Loucy (cell line): ENCODE data around the gene ABHD13.
"Not testable (repeated sequence)": the region's sequence is repeated elsewhere in the genome, so short reads cannot be mapped to it uniquely, and the experiment has no call there.

Experiments
- H2AFZ ChIP-seq: fragments of 200-600 bp; sonication (generic); 2 replicates; pipeline ENCODE4 v1.6.0; 2016; ENCODE audit warnings: antibody characterized with exemption, mild to moderate bottlenecking, low read length, moderate library complexity
- H3F3A ChIP-seq: fragments of 200-600 bp; 2 replicates; pipeline ENCODE4 v1.6.0; 2016; ENCODE audit warnings: antibody characterized with exemption, low read depth, mild to moderate bottlenecking
- H3K27me3 ChIP-seq: fragments of 200-600 bp; sonication (generic); 2 replicates; pipeline ENCODE4 v1.6.1; 2014; ENCODE audit warnings: low read length, mild to moderate bottlenecking; ENCODE audit not compliant: insufficient read depth, poor library complexity, severe bottlenecking
- H3K36me3 ChIP-seq: fragments of 200-600 bp; sonication (generic); 2 replicates; pipeline ENCODE4 v1.6.1; 2016; ENCODE audit warnings: low read length; ENCODE audit not compliant: insufficient read depth
- H3K4me1 ChIP-seq: fragments of 200-600 bp; sonication (generic); 2 replicates; pipeline ENCODE4 v1.5.1; 2014; ENCODE audit warnings: low read length, mild to moderate bottlenecking; ENCODE audit not compliant: insufficient read depth, poor library complexity, severe bottlenecking
- H3K4me2 ChIP-seq: fragments of 200-600 bp; sonication (generic); 2 replicates; pipeline ENCODE4 v1.6.0; 2014; ENCODE audit warnings: antibody characterized with exemption, low read length, low read depth, mild to moderate bottlenecking; ENCODE audit not compliant: poor library complexity, severe bottlenecking
- H3K4me3 ChIP-seq: fragments of 200-600 bp; sonication (generic); 2 replicates; pipeline ENCODE4 v1.5.1; 2014; ENCODE audit warnings: low read length, mild to moderate bottlenecking, mixed read lengths; ENCODE audit not compliant: poor library complexity, severe bottlenecking
- H3K79me2 ChIP-seq: fragments of 200-600 bp; sonication (generic); 2 replicates; pipeline ENCODE4 v1.6.1; 2014; ENCODE audit warnings: low read length; ENCODE audit not compliant: insufficient read depth
- H3K9ac ChIP-seq: fragments of 200-600 bp; sonication (generic); 2 replicates; pipeline ENCODE4 v1.6.0; 2014; ENCODE audit warnings: mild to moderate bottlenecking, low read depth, low read length, moderate library complexity; ENCODE audit not compliant: poor library complexity, severe bottlenecking
- H3K9me2 ChIP-seq: fragments of 200-600 bp; sonication (generic); replicated peaks from 2 replicates; pipeline ENCODE4 v1.6.1; 2016; ENCODE audit warnings: low read depth, low read length, mixed read lengths
- H3K9me3 ChIP-seq: fragments of 200-600 bp; sonication (generic); 2 replicates; pipeline ENCODE4 v1.6.1; 2014; ENCODE audit warnings: mild to moderate bottlenecking, antibody characterized with exemption, low read length, low read depth; ENCODE audit not compliant: insufficient read depth
- H4K20me1 ChIP-seq: fragments of 200-600 bp; sonication (generic); 2 replicates; pipeline ENCODE4 v1.6.0; 2014; ENCODE audit warnings: antibody characterized with exemption, low read length, mild to moderate bottlenecking; ENCODE audit not compliant: insufficient read depth, poor library complexity, severe bottlenecking
- CTCF ChIP-seq: fragments of 200-600 bp; sonication (generic); conservative IDR thresholded peaks from 2 replicates; pipeline ENCODE4 v1.5.1; 2014; ENCODE audit warnings: mild to moderate bottlenecking, antibody characterized with exemption, low read length
- EZH2phosphoT487 ChIP-seq: fragments of 200-600 bp; IDR thresholded peaks from 2 replicates; pipeline ENCODE4 v1.6.1; 2018; ENCODE audit warnings: antibody characterized with exemption, mild to moderate bottlenecking, moderate library complexity, borderline replicate concordance

ABHD13 gene

GRCh38 chr13:108266321-108266990 lies 48.3 kb downstream of the ABHD13 start:
- TF ChIP-seq EZH2phosphoT487 = peak; percentile 17; the same call in 1 of the 2 replicates
- no peak for TF ChIP-seq CTCF
- H3K9me3 ChIP-seq = no peaks in the 10 kb centered on the region

GRCh38 chr13:108267347-108267746 lies 49.2 kb downstream of the ABHD13 start:
- H3K27me3 ChIP-seq = no peaks in the 10 kb centered on the region
- no peak for TF ChIP-seq CTCF
- no peak for TF ChIP-seq EZH2phosphoT487
- no peaks in the 10 kb centered on the region for H3K79me2 ChIP-seq
- H3K9me2 ChIP-seq = no peaks in the 10 kb centered on the region
- no peaks in the 10 kb centered on the region for H3F3A ChIP-seq
- no peak overlapping the region for H2AFZ ChIP-seq
- no peaks in the 10 kb centered on the region for H3K36me3 ChIP-seq
- H3K4me3 ChIP-seq = no peak overlapping the region
- no peaks in the 10 kb centered on the region for H3K9me3 ChIP-seq
- peaks cover 27% of the 10 kb centered on the region for H3K4me1 ChIP-seq
- no peaks in the 10 kb centered on the region for H4K20me1 ChIP-seq
- H3K4me2 ChIP-seq = no peak overlapping the region
- no peak overlapping the region for H3K9ac ChIP-seq

More at GRCh38 chr13:108266321-108266990, 48.3 kb downstream of the ABHD13 start:
- peak overlapping the region; percentile 55 for H3K4me3 ChIP-seq
- peaks cover 27% of the 10 kb centered on the region for H3K4me1 ChIP-seq
- peak overlapping the region; percentile 15 for H3K9ac ChIP-seq
- H3K4me2 ChIP-seq = peak overlapping the region; percentile 74
- H2AFZ ChIP-seq = peak overlapping the region; percentile 59
- H3K27me3 ChIP-seq = no peaks in the 10 kb centered on the region
- H3K36me3 ChIP-seq = no peaks in the 10 kb centered on the region
- no peaks in the 10 kb centered on the region for H3F3A ChIP-seq
- no peaks in the 10 kb centered on the region for H3K79me2 ChIP-seq
- H3K9me2 ChIP-seq = no peaks in the 10 kb centered on the region
- no peaks in the 10 kb centered on the region for H4K20me1 ChIP-seq

GRCh38 chr13:108267855-108268254 lies 49.7 kb downstream of the ABHD13 start:
- H4K20me1 ChIP-seq, H3K27me3 ChIP-seq, H3K4me3 ChIP-seq, H3K9me3 ChIP-seq, H3K79me2 ChIP-seq, H3K9ac ChIP-seq, H3K4me2 ChIP-seq, H3K36me3 ChIP-seq, H2AFZ ChIP-seq, H3F3A ChIP-seq, H3K9me2 ChIP-seq: not testable (repeated sequence)
- H3K4me1 ChIP-seq = peaks cover 27% of the 10 kb centered on the region
